ENCODE data around the gene OXNAD1. TPM values are rescaled to one million over a fixed set of nuclear protein-coding genes. Genes with fewer than 3 reads are reported as not detected.

Gene OXNAD1
- total RNA-seq, 2 donors from 2014 or later, result 34.3 to 52.0 TPM

GRCh38 chr3:16251316-16252085, 13.5 kb upstream of the OXNAD1 start:
- Mint-ChIP-seq H3K9me3 (no peaks in the 10 kb centered on the region), H3K27me3 (ENCODE audit: low read depth) (no peaks in the 10 kb centered on the region), H3K36me3 (ENCODE audit: insufficient read depth in 2 of 2) (no peaks in the 10 kb centered on the region), H3K4me1 (ENCODE audit: low read depth) (peaks cover 31% of the 10 kb centered on the region), H3K4me3 (no peak overlapping the region), H3K27ac (no peak overlapping the region)
- DNase-seq, result no peak
- no peak for ATAC-seq (replicated peaks in 1 of 2)

GRCh38 chr3:16252243-16252978, 12.6 kb upstream of the OXNAD1 start:
- H3K27ac Mint-ChIP-seq, result no peak overlapping the region
- H3K36me3 Mint-ChIP-seq (ENCODE audit: insufficient read depth in 2 of 2), result no peaks in the 10 kb centered on the region
- DNase-seq, result no peak
- no peak overlapping the region for H3K4me3 Mint-ChIP-seq
- H3K4me1 Mint-ChIP-seq (ENCODE audit: low read depth), result peaks cover 31% of the 10 kb centered on the region
- ATAC-seq (replicated peaks in 1 of 2), result no peak
- H3K27me3 Mint-ChIP-seq (ENCODE audit: low read depth), result no peaks in the 10 kb centered on the region
- no peaks in the 10 kb centered on the region for H3K9me3 Mint-ChIP-seq

GRCh38 chr3:16252988-16253387, 12.0 kb upstream of the OXNAD1 start:
- Mint-ChIP-seq H3K27ac (no peak overlapping the region), H3K4me1 (ENCODE audit: low read depth) (peaks cover 26% of the 10 kb centered on the region), H3K36me3 (ENCODE audit: insufficient read depth in 2 of 2) (no peaks in the 10 kb centered on the region), H3K9me3 (no peaks in the 10 kb centered on the region), H3K27me3 (ENCODE audit: low read depth) (no peaks in the 10 kb centered on the region), H3K4me3 (no peak overlapping the region)
- DNase-seq (no peak), ATAC-seq (replicated peaks in 1 of 2) (no peak)

GRCh38 chr3:16253601-16254000, 11.4 kb upstream of the OXNAD1 start:
- ATAC-seq (replicated peaks in 1 of 2) (no peak), DNase-seq (no peak)
- no peak overlapping the region for H3K4me3 Mint-ChIP-seq
- H3K27me3 Mint-ChIP-seq (ENCODE audit: low read depth), result no peaks in the 10 kb centered on the region
- no peaks in the 10 kb centered on the region for H3K36me3 Mint-ChIP-seq (ENCODE audit: insufficient read depth in 2 of 2)
- no peaks in the 10 kb centered on the region for H3K9me3 Mint-ChIP-seq
- H3K27ac Mint-ChIP-seq, result no peak overlapping the region
- peaks cover 23% of the 10 kb centered on the region for H3K4me1 Mint-ChIP-seq (ENCODE audit: low read depth)

GRCh38 chr3:16254916-16255315, 10.1 kb upstream of the OXNAD1 start:
- Mint-ChIP-seq H3K27me3 (ENCODE audit: low read depth) (no peaks in the 10 kb centered on the region), H3K9me3 (no peaks in the 10 kb centered on the region), H3K4me1 (ENCODE audit: low read depth) (peaks cover 23% of the 10 kb centered on the region), H3K4me3 (peak overlapping the region; percentile 48 to 82), H3K27ac (no peak overlapping the region), H3K36me3 (ENCODE audit: insufficient read depth in 2 of 2) (peaks cover 0 to 3% of the 10 kb centered on the region in 2 donors)
- ATAC-seq (replicated peaks in 1 of 2) (peak; percentile 60 to 74), DNase-seq (no peak)

- peak; percentile 25 to 37 for ATAC-seq (replicated peaks in 1 of 2)
- Mint-ChIP-seq H3K36me3 (ENCODE audit: insufficient read depth in 2 of 2) (peaks cover 0 to 6% of the 10 kb centered on the region in 2 donors), H3K4me1 (ENCODE audit: low read depth) (peaks cover 23% of the 10 kb centered on the region), H3K27ac (no peak overlapping the region), H3K9me3 (no peaks in the 10 kb centered on the region), H3K27me3 (ENCODE audit: low read depth) (no peaks in the 10 kb centered on the region), H3K4me3 (peak overlapping the region; percentile 48 to 82)
- DNase-seq, result no peak
Observed at GRCh38 chr3:16255326-16255725, 9.7 kb upstream of the OXNAD1 start.

GRCh38 chr3:16255726-16256125, 9.3 kb upstream of the OXNAD1 start:
- Mint-ChIP-seq H3K4me1 (ENCODE audit: low read depth) (peaks cover 23% of the 10 kb centered on the region), H3K9me3 (no peaks in the 10 kb centered on the region), H3K36me3 (ENCODE audit: insufficient read depth in 2 of 2) (peaks cover 0 to 6% of the 10 kb centered on the region in 2 donors), H3K27me3 (ENCODE audit: low read depth) (no peaks in the 10 kb centered on the region), H3K27ac (no peak overlapping the region), H3K4me3 (peak overlapping the region in 1 of 2 donors; percentile 82)
- ATAC-seq (replicated peaks in 1 of 2) (no peak), DNase-seq (no peak)

- Mint-ChIP-seq H3K4me3 (no peak overlapping the region), H3K9me3 (no peaks in the 10 kb centered on the region), H3K36me3 (ENCODE audit: insufficient read depth in 2 of 2) (peaks cover 0 to 6% of the 10 kb centered on the region in 2 donors), H3K27ac (no peak overlapping the region), H3K27me3 (ENCODE audit: low read depth) (no peaks in the 10 kb centered on the region), H3K4me1 (ENCODE audit: low read depth) (peaks cover 23% of the 10 kb centered on the region)
- ATAC-seq (replicated peaks in 1 of 2) (no peak), DNase-seq (no peak)
Observed at GRCh38 chr3:16257309-16257708, 7.7 kb upstream of the OXNAD1 start.

GRCh38 chr3:16258177-16258576, 6.8 kb upstream of the OXNAD1 start:
- H3K36me3 Mint-ChIP-seq (ENCODE audit: insufficient read depth in 2 of 2), result peaks cover 0 to 6% of the 10 kb centered on the region in 2 donors
- no peak overlapping the region for H3K27ac Mint-ChIP-seq

GRCh38 chr3:16258866-16259265, 6.1 kb upstream of the OXNAD1 start:
- DNase-seq (no peak), ATAC-seq (replicated peaks in 1 of 2) (no peak)
- Mint-ChIP-seq H3K4me3 (no peak overlapping the region), H3K36me3 (ENCODE audit: insufficient read depth in 2 of 2) (peaks cover 0 to 6% of the 10 kb centered on the region in 2 donors), H3K27ac (no peak overlapping the region), H3K27me3 (ENCODE audit: low read depth) (no peaks in the 10 kb centered on the region), H3K4me1 (ENCODE audit: low read depth) (peaks cover 18% of the 10 kb centered on the region), H3K9me3 (no peaks in the 10 kb centered on the region)

More at GRCh38 chr3:16258177-16258576, 6.8 kb upstream of the OXNAD1 start:
- H3K4me1 Mint-ChIP-seq (ENCODE audit: low read depth), result peaks cover 17% of the 10 kb centered on the region
- H3K27me3 Mint-ChIP-seq (ENCODE audit: low read depth), result no peaks in the 10 kb centered on the region
- H3K9me3 Mint-ChIP-seq, result no peaks in the 10 kb centered on the region
- H3K4me3 Mint-ChIP-seq, result no peak overlapping the region
- DNase-seq, result no peak
- ATAC-seq (replicated peaks in 1 of 2), result no peak

GRCh38 chr3:16260046-16260445, 5.0 kb upstream of the OXNAD1 start:
- H3K27ac Mint-ChIP-seq, result peak overlapping the region; percentile 11
- no peak for ATAC-seq (replicated peaks in 1 of 2)

GRCh38 chr3:16262174-16262573, 2.8 kb upstream of the OXNAD1 start:
- Mint-ChIP-seq H3K27me3 (ENCODE audit: low read depth) (no peaks in the 10 kb centered on the region), H3K9me3 (no peaks in the 10 kb centered on the region), H3K36me3 (ENCODE audit: insufficient read depth in 2 of 2) (peaks cover 0 to 6% of the 10 kb centered on the region in 2 donors), H3K4me3 (no peak overlapping the region), H3K4me1 (ENCODE audit: low read depth) (peaks cover 21% of the 10 kb centered on the region), H3K27ac (no peak overlapping the region)
- ATAC-seq (replicated peaks in 1 of 2) (no peak), DNase-seq (no peak)

More at GRCh38 chr3:16260046-16260445, 5.0 kb upstream of the OXNAD1 start:
- H3K36me3 Mint-ChIP-seq (ENCODE audit: insufficient read depth in 2 of 2), result peaks cover 0 to 6% of the 10 kb centered on the region in 2 donors
- no peak overlapping the region for H3K4me3 Mint-ChIP-seq
- DNase-seq, result no peak
- no peaks in the 10 kb centered on the region for H3K9me3 Mint-ChIP-seq
- peaks cover 12% of the 10 kb centered on the region for H3K4me1 Mint-ChIP-seq (ENCODE audit: low read depth)
- no peaks in the 10 kb centered on the region for H3K27me3 Mint-ChIP-seq (ENCODE audit: low read depth)

GRCh38 chr3:16264174-16264707, 771 bp upstream of the OXNAD1 start:
- Mint-ChIP-seq H3K9me3 (no peaks in the 10 kb centered on the region), H3K27ac (peak overlapping the region; percentile 93), H3K27me3 (ENCODE audit: low read depth) (no peaks in the 10 kb centered on the region), H3K36me3 (ENCODE audit: insufficient read depth in 2 of 2) (peaks cover 0 to 6% of the 10 kb centered on the region in 2 donors), H3K4me1 (ENCODE audit: low read depth) (peaks cover 34% of the 10 kb centered on the region), H3K4me3 (peak overlapping the region; percentile 96 to 97)
- DNase-seq (peak; percentile 22 to 25), ATAC-seq (replicated peaks in 1 of 2) (no peak)

All from activated T-cell treated with anti-CD3 and anti-CD28 coated beads, Interleukin-2, amount 50 U/mL, for 72 hours (primary cell).